ENCODE measurements around the gene OR52I1. TPM values are rescaled to one million over a fixed set of nuclear protein-coding genes. Genes with fewer than 3 reads are reported as not detected.

The OR52I1 gene
- total and polyA plus RNA-seq, 9 donors: 0.06 to 0.16 (median 0.07) TPM; not detected in 6

GRCh38 chr11:4577761-4578160 is 16.1 kb upstream of the OR52I1 start:
- Histone ChIP-seq H3K36me3 (ENCODE audit: control insufficient read depth, insufficient read depth, low read length) (no peaks in the 10 kb centered on the region), H3K4me3 (ENCODE audit: low read length) (no peak overlapping the region), H3K27me3 (ENCODE audit: control insufficient read depth, insufficient read depth, low read length) (no peaks in the 10 kb centered on the region), H3K27ac (ENCODE audit: low read length) (no peak overlapping the region), H3K4me1 (ENCODE audit: control insufficient read depth, insufficient read depth, low read length) (no peaks in the 10 kb centered on the region), H3K9me3 (replicated peaks; ENCODE audit: control insufficient read depth, low read depth, low read length) (no peaks in the 10 kb centered on the region)
- no CpG with 5 or more reads among the region's 2 CpGs for WGBS (ENCODE audit: insufficient coverage)
- no peak for DNase-seq

- no peak for DNase-seq
- Histone ChIP-seq H3K36me3 (ENCODE audit: control insufficient read depth, insufficient read depth, low read length) (no peaks in the 10 kb centered on the region), H3K9me3 (replicated peaks; ENCODE audit: control insufficient read depth, low read depth, low read length) (no peaks in the 10 kb centered on the region), H3K27ac (ENCODE audit: low read length) (no peak overlapping the region), H3K27me3 (ENCODE audit: control insufficient read depth, insufficient read depth, low read length) (no peaks in the 10 kb centered on the region), H3K4me3 (ENCODE audit: low read length) (no peak overlapping the region), H3K4me1 (ENCODE audit: control insufficient read depth, insufficient read depth, low read length) (no peaks in the 10 kb centered on the region)
- WGBS (ENCODE audit: insufficient coverage): 92% methylated on average over 4 of the region's 6 CpGs
These were observed 15.2 kb upstream of the OR52I1 start for GRCh38 chr11:4578624-4579023.

GRCh38 chr11:4580124-4580523 is 13.7 kb upstream of the OR52I1 start:
- Histone ChIP-seq H3K27me3 (ENCODE audit: control insufficient read depth, insufficient read depth, low read length) (no peaks in the 10 kb centered on the region), H3K4me1 (ENCODE audit: control insufficient read depth, insufficient read depth, low read length) (no peaks in the 10 kb centered on the region), H3K27ac (ENCODE audit: low read length) (no peak overlapping the region), H3K9me3 (replicated peaks; ENCODE audit: control insufficient read depth, low read depth, low read length) (no peaks in the 10 kb centered on the region), H3K4me3 (ENCODE audit: low read length) (no peak overlapping the region), H3K36me3 (ENCODE audit: control insufficient read depth, insufficient read depth, low read length) (no peaks in the 10 kb centered on the region)
- no CpG with 5 or more reads among the region's 1 CpG for WGBS (ENCODE audit: insufficient coverage)
- no peak for DNase-seq

- no peaks in the 10 kb centered on the region for H3K36me3 ChIP-seq (ENCODE audit: control insufficient read depth, insufficient read depth, low read length)
- no peaks in the 10 kb centered on the region for H3K9me3 ChIP-seq (replicated peaks; ENCODE audit: control insufficient read depth, low read depth, low read length)
- DNase-seq: no peak
- no peaks in the 10 kb centered on the region for H3K27me3 ChIP-seq (ENCODE audit: control insufficient read depth, insufficient read depth, low read length)
- H3K4me1 ChIP-seq (ENCODE audit: control insufficient read depth, insufficient read depth, low read length): no peaks in the 10 kb centered on the region
- H3K4me3 ChIP-seq (ENCODE audit: low read length): no peak within 1 kb of the TSS
- H3K27ac ChIP-seq (ENCODE audit: low read length): no peak within 1 kb of the TSS
These were observed 12.4 kb upstream of the OR52I1 start, which contains the start of gene OR52I2 for GRCh38 chr11:4581443-4581842. Gene OR52I2, plus strand, starts transcription at chr11:4581743.

GRCh38 chr11:4589017-4589416 is 4.8 kb upstream of the OR52I1 start:
- H3K27ac ChIP-seq (ENCODE audit: low read length): no peak overlapping the region
- DNase-seq: no peak
- H3K4me1 ChIP-seq (ENCODE audit: control insufficient read depth, insufficient read depth, low read length): no peaks in the 10 kb centered on the region
- 71% methylated on average over 2 of the region's 3 CpGs for WGBS (ENCODE audit: insufficient coverage)
- H3K9me3 ChIP-seq (replicated peaks; ENCODE audit: control insufficient read depth, low read depth, low read length): no peaks in the 10 kb centered on the region
- H3K36me3 ChIP-seq (ENCODE audit: control insufficient read depth, insufficient read depth, low read length): no peaks in the 10 kb centered on the region
- H3K4me3 ChIP-seq (ENCODE audit: low read length): no peak overlapping the region
- no peaks in the 10 kb centered on the region for H3K27me3 ChIP-seq (ENCODE audit: control insufficient read depth, insufficient read depth, low read length)

GRCh38 chr11:4605057-4605456 is 11.2 kb downstream of the OR52I1 start:
- no peak for DNase-seq
- WGBS (ENCODE audit: insufficient coverage): 90% methylated on average over 4 of the region's 4 CpGs
- Histone ChIP-seq H3K4me1 (ENCODE audit: control insufficient read depth, insufficient read depth, low read length) (peaks cover 8% of the 10 kb centered on the region), H3K9me3 (replicated peaks; ENCODE audit: control insufficient read depth, low read depth, low read length) (no peaks in the 10 kb centered on the region), H3K4me3 (ENCODE audit: low read length) (no peak overlapping the region), H3K36me3 (ENCODE audit: control insufficient read depth, insufficient read depth, low read length) (peaks cover 40% of the 10 kb centered on the region), H3K27ac (ENCODE audit: low read length) (no peak overlapping the region), H3K27me3 (ENCODE audit: control insufficient read depth, insufficient read depth, low read length) (no peaks in the 10 kb centered on the region)

GRCh38 chr11:4606231-4607015 is 12.6 kb downstream of the OR52I1 start:
- H3K4me3 ChIP-seq (ENCODE audit: low read length): no peak overlapping the region
- 63% methylated on average over 1 of the region's 1 CpG for WGBS (ENCODE audit: insufficient coverage)
- H3K27me3 ChIP-seq (ENCODE audit: control insufficient read depth, insufficient read depth, low read length): no peaks in the 10 kb centered on the region
- peaks cover 27% of the 10 kb centered on the region for H3K36me3 ChIP-seq (ENCODE audit: control insufficient read depth, insufficient read depth, low read length)
- peaks cover 8% of the 10 kb centered on the region for H3K4me1 ChIP-seq (ENCODE audit: control insufficient read depth, insufficient read depth, low read length)
- no peaks in the 10 kb centered on the region for H3K9me3 ChIP-seq (replicated peaks; ENCODE audit: control insufficient read depth, low read depth, low read length)
- H3K27ac ChIP-seq (ENCODE audit: low read length): no peak overlapping the region
- no peak for DNase-seq

GRCh38 chr11:4607096-4607495 is 13.3 kb downstream of the OR52I1 start:
- Histone ChIP-seq H3K36me3 (ENCODE audit: control insufficient read depth, insufficient read depth, low read length) (peaks cover 20% of the 10 kb centered on the region), H3K4me1 (ENCODE audit: control insufficient read depth, insufficient read depth, low read length) (peaks cover 8% of the 10 kb centered on the region), H3K27me3 (ENCODE audit: control insufficient read depth, insufficient read depth, low read length) (no peaks in the 10 kb centered on the region), H3K9me3 (replicated peaks; ENCODE audit: control insufficient read depth, low read depth, low read length) (no peaks in the 10 kb centered on the region), H3K4me3 (ENCODE audit: low read length) (peak overlapping the region; percentile 94), H3K27ac (ENCODE audit: low read length) (peak overlapping the region; percentile 96)
- peak; percentile 13 for DNase-seq
- 71% methylated on average over 2 of the region's 6 CpGs for WGBS (ENCODE audit: insufficient coverage)

GRCh38 chr11:4607781-4608666 is 14.2 kb downstream of the OR52I1 start, which contains the start of gene TRIM68:
Gene TRIM68, minus strand, starts transcription at chr11:4608231. Its CDS starts 2,727 bp downstream, at chr11:4605504.
- peak; percentile 98 for DNase-seq
- 5% methylated on average over 33 of the region's 43 CpGs for WGBS (ENCODE audit: insufficient coverage)
- peak within 1 kb of the TSS; percentile 94 for H3K4me3 ChIP-seq (ENCODE audit: low read length)

GRCh38 chr11:4610258-4610935 is 16.6 kb downstream of the OR52I1 start:
- WGBS (ENCODE audit: insufficient coverage): 35% methylated on average over 2 of the region's 3 CpGs
- H3K36me3 ChIP-seq (ENCODE audit: control insufficient read depth, insufficient read depth, low read length): no peaks in the 10 kb centered on the region
- DNase-seq: peak; percentile 7
- H3K27ac ChIP-seq (ENCODE audit: low read length): no peak overlapping the region
- H3K4me3 ChIP-seq (ENCODE audit: low read length): no peak overlapping the region
- H3K9me3 ChIP-seq (replicated peaks; ENCODE audit: control insufficient read depth, low read depth, low read length): no peaks in the 10 kb centered on the region
- H3K27me3 ChIP-seq (ENCODE audit: control insufficient read depth, insufficient read depth, low read length): peaks cover 2% of the 10 kb centered on the region
- H3K4me1 ChIP-seq (ENCODE audit: control insufficient read depth, insufficient read depth, low read length): peaks cover 8% of the 10 kb centered on the region

More at GRCh38 chr11:4607781-4608666, 14.2 kb downstream of the OR52I1 start, which contains the start of gene TRIM68:
- H3K4me1 ChIP-seq (ENCODE audit: control insufficient read depth, insufficient read depth, low read length): peaks cover 8% of the 10 kb centered on the region
- peaks cover 15% of the 10 kb centered on the region for H3K36me3 ChIP-seq (ENCODE audit: control insufficient read depth, insufficient read depth, low read length)
- H3K27me3 ChIP-seq (ENCODE audit: control insufficient read depth, insufficient read depth, low read length): peaks cover 2% of the 10 kb centered on the region
- H3K9me3 ChIP-seq (replicated peaks; ENCODE audit: control insufficient read depth, low read depth, low read length): no peaks in the 10 kb centered on the region
- H3K27ac ChIP-seq (ENCODE audit: low read length): peak within 1 kb of the TSS; percentile 96

Measured in muscle of leg (tissue), 11 donors.